GM18526 (cell line): ENCODE data around the gene DNAJC6.

Experiments
- POLR2A ChIP-seq: IDR thresholded peaks from 3 replicates; pipeline ENCODE4 v1.6.1; 2011; ENCODE audit not compliant: insufficient read length; ENCODE audit errors: extremely low read depth

Gene DNAJC6

GRCh38 chr1:65309304-65310077 lies at the start of gene DNAJC6:
Gene DNAJC6, plus strand, starts transcription at chr1:65309543. Its CDS starts 203 bp downstream, at chr1:65309746.
- no peak for TF ChIP-seq POLR2A

GRCh38 chr1:65259816-65260215 lies 49.5 kb upstream of the DNAJC6 start:
- no peak for TF ChIP-seq POLR2A

DNA sequence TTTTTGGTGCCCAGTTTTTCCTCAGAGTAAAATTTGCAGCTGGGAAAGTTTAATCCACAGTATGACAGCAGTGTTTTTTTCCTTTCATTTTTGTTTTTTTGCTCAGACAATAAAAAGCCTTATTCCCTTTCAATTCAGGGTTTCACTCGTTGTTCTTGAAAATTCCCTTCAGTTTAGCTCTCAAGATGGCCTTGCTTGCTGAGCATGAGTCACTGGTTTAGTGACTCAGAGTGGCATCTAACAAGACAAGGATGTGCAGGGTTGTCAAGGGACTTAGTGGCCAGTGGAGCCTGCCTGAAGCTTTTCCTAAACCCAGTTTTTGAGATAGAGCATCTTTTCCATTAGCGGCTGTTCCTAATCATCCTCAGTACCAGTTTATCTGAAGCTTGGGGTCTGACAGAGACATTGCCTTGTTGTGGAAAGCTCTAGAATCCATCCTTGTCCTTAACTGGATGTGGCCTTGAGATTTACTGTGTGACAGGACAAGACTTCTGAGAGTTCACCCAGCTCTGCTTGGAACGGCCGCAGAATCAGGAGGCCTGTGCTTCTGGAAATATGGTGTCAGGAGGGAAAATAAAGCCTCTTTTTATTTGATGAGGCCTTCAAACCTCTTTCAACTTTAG lies 48.4 kb upstream of the DNAJC6 start:
- no peak for TF ChIP-seq POLR2A

DNA sequence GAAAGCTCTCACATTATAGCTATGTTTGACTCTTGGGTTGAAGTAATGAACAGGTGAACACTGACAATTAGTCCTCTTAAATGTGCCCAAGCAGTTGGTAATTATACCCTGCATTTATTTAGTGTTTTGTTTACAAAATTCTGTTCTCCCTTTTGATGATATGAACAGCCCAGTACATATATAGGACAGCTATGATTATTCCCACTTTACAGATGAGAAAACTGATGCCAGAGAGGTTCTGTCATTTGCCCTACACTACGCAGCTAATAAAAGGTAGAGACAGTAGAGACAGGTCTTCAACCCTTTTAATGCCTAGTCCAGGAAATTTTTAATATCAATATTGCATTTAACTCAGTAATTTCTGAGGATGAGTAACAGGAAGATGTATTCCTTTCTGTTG lies 46.1 kb upstream of the DNAJC6 start:
- TF ChIP-seq POLR2A = no peak

DNA sequence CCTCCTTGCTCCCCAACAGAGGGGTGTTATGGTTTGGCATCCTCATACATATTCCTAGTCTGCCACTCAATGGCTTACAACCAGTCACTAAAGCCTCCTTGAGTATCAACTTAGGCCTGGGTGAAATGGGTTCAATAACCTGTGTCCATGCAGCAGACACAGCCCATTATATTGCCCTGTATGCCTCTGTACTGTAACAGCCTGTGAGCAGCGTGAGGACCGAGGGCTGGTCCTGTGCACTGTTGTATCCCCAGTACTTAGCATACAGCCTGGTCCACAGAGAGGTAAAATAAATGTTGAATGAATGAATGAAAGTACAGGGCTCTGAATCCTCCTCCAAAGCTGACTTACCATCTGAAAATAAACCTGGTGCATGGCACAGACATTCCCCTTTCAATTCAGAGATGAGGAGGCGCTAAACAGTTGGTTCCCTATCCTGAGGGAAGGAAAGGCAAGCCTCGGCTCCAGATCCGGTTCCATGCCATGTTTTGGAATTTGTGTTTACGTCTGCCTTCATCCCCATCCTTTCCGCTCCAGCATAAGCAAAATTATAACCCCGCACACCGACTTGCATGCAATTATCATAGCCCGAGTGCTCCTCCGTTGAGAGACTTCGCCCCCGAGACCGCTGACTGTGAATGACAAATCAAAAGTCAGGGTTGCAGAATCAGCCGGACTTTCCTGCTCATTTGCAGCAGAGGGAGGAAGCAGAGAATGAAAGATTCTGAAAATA lies 45.0 kb upstream of the DNAJC6 start:
- TF ChIP-seq POLR2A = no peak

- no peak for TF ChIP-seq POLR2A
Measured at GRCh38 chr1:65265296-65265650, 44.1 kb upstream of the DNAJC6 start.

- no peak for TF ChIP-seq POLR2A
Measured at GRCh38 chr1:65265651-65266351, 43.5 kb upstream of the DNAJC6 start.

- no peak for TF ChIP-seq POLR2A
Measured at GRCh38 chr1:65266476-65266875, 42.9 kb upstream of the DNAJC6 start.

GRCh38 chr1:65267271-65267670 lies 42.1 kb upstream of the DNAJC6 start:
- no peak for TF ChIP-seq POLR2A

- TF ChIP-seq POLR2A = no peak
Measured at GRCh38 chr1:65267683-65268082, 41.7 kb upstream of the DNAJC6 start.

- TF ChIP-seq POLR2A = no peak
Measured at GRCh38 chr1:65269612-65270011, 39.7 kb upstream of the DNAJC6 start.

- TF ChIP-seq POLR2A = no peak
Measured at GRCh38 chr1:65276197-65276939, 33.0 kb upstream of the DNAJC6 start.

- no peak for TF ChIP-seq POLR2A
Measured at GRCh38 chr1:65277605-65278347, 31.6 kb upstream of the DNAJC6 start.
